Activated CD4-positive, alpha-beta T cell treated with anti-CD3 and anti-CD28 coated beads for 36 hours (primary cell): ENCODE results near the gene DLG4. TPM values are rescaled to one million over a fixed set of nuclear protein-coding genes. Genes with fewer than 3 reads are reported as not detected.

ENCODE experiments used
- ATAC-seq: fragments of 200-7000 bp; cut with Tn5 transposase; one replicate; pipeline ENCODE4 v1.10.0; 2021; ENCODE audit warnings: mild to moderate bottlenecking, moderate library complexity
- CTCF ChIA-PET: fragments of 350-600 bp; sonication (Branson Sonifier 250); formaldehyde crosslinking; loops from one replicate; lab custom pipeline; 2021; ENCODE audit warnings: antibody characterized with exemption; lab: Charles Lee
- POLR2A ChIA-PET: fragments of 350-600 bp; sonication (Branson Sonifier 250); formaldehyde crosslinking; loops from one replicate; lab custom pipeline; 2021; ENCODE audit warnings: antibody characterized with exemption, inconsistent platforms; lab: Charles Lee
- DNase-seq: peaks from one replicate; pipeline ENCODE4 v3.0.0-alpha.2; 2020
- H3K27ac Mint-ChIP-seq: one replicate; pipeline ENCODE4 v1.8.0; 2021; ENCODE audit warnings: mixed read lengths
- H3K27me3 Mint-ChIP-seq: one replicate; pipeline ENCODE4 v1.8.0; 2021; ENCODE audit warnings: mixed read lengths
- H3K36me3 Mint-ChIP-seq: one replicate; pipeline ENCODE4 v1.8.0; 2021; ENCODE audit warnings: low read depth, mixed read lengths
- H3K4me1 Mint-ChIP-seq: one replicate; pipeline ENCODE4 v1.8.0; 2021; ENCODE audit warnings: mixed read lengths
- H3K4me3 Mint-ChIP-seq: one replicate; pipeline ENCODE4 v1.8.0; 2021; ENCODE audit warnings: mild to moderate bottlenecking, moderate library complexity, mixed read lengths
- H3K9me3 Mint-ChIP-seq: one replicate; pipeline ENCODE4 v1.8.0; 2021; ENCODE audit warnings: low read depth, mixed read lengths
- intact Hi-C, 2 experiments: fragments of 100-400 bp; cut with DNase I in 1 of 2; cut with micrococcal nuclease in 1 of 2; formaldehyde crosslinking; loops; one replicate each; pipeline versions ENCODE4 v1.14.2 to v1.15.1; 2022 to 2024; cut with DNase I, micrococcal nuclease
- total RNA-seq, 2 experiments: library from RNA; stranded (reverse); gene quantifications; one replicate each; pipeline ENCODE4 v1.2.3, GENCODE V29; 2021

The DLG4 gene
- total RNA-seq, 2 experiments from 2014 or later: 11.7 to 15.4 TPM

DNA sequence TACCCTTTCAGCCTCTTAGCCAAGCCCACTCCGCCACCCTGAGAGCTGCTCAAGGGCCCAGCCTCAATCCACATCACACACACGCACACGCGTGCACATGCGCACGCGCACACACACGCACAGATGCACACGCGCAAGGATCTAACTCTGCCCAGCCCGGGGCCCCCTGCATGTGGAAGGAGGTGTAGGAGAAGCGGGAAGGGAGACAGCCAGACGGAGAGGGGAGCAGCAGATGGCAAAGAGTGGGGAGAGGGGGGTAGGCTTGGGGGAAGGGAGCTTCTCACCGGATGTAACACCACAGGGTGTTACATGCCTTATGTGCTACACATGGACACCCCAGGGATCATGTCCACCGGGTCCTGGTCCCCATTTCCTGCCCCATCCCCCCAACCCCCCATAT, 15.3 kb downstream of the DLG4 start:
- peak overlapping the region; percentile 83 for H3K27ac Mint-ChIP-seq
- intact Hi-C loops: no loop called here
- H3K9me3 Mint-ChIP-seq: no peaks in the 10 kb centered on the region
- peaks cover 24% of the 10 kb centered on the region for H3K4me1 Mint-ChIP-seq
- ATAC-seq: peak; percentile 6
- DNase-seq: no peak
- POLR2A ChIA-PET: interaction anchor here (0.5 to 0.7 kb wide), 2 partner anchors 15 to 381 kb away, joined by 3 to 5 read pairs; partner anchors contain the start of gene DLG4
- H3K36me3 Mint-ChIP-seq: no peaks in the 10 kb centered on the region
- CTCF ChIA-PET: no interaction called here
- peak overlapping the region; percentile 75 for H3K4me3 Mint-ChIP-seq
- H3K27me3 Mint-ChIP-seq: no peaks in the 10 kb centered on the region

DNA sequence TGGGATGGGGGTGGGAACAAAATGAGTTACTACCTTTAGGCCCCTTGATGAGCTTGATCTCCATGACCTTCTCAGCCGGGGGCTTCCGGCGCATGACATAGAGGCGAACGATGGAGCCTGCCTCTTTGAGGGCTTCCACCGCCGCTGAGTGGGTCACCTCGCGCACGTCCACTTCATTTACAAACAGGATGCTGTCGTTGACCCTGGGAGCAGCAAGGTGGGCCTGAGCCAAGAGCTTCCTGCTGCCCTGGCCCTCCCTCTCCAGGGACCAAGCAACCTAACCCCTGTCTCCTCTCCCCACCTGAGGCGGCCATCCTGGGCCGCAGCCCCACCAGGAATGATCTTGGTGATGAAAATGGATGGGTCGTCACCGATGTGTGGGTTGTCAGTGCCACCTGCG, 16.2 kb downstream of the DLG4 start:
- Mint-ChIP-seq H3K9me3 (no peaks in the 10 kb centered on the region), H3K4me1 (peaks cover 24% of the 10 kb centered on the region), H3K4me3 (no peak overlapping the region), H3K36me3 (no peaks in the 10 kb centered on the region), H3K27ac (no peak overlapping the region), H3K27me3 (no peaks in the 10 kb centered on the region)
- ChIA-PET POLR2A (no interaction called here), CTCF (interaction anchor here (0.6 to 0.7 kb wide), 2 partner anchors 157 to 1444 kb away, joined by 3 read pairs; no protein-coding TSS in a partner anchor)
- DNase-seq: no peak
- no peak for ATAC-seq
- intact Hi-C loops: no loop called here

DNA sequence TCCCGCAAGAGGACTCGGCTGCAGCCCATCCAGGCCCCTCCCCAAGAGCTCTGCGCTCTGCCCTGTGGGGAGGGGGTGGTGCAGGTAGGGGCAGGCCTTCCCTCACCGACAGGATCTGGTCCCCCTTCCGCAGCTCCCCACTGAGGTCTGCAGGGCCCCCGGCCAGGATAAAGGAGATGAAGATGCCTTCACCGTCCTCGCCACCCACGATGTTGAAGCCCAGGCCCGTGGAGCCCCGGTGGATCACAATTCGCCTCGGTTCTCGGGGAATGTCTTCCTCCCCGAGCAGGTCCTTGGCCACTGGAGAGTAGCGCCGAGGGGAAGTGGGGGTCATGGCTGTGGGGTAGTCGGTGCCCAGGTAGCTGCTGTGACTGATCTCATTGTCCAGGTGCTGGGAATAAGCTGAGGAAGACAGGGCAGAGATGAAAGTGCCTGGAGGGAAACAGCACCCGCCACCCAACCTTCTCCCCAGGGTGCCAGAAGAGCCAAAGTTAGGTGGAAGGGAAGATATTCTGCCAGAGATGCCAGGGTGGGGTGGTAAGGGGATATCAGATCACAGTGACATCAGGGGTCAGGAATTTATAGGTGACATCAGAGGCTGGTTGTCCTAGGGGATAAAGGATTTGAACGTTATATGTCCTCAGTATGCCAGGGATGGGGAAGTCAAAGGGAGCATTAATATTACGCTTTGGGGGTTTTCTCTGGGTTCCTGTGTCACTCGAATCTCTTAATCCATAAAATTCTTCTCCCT, 22.8 kb downstream of the DLG4 start:
- POLR2A ChIA-PET: interaction anchor here (0.6 kb wide), 1 partner anchor 37 kb away, joined by 4 read pairs; no protein-coding TSS in a partner anchor
- DNase-seq (no peak), ATAC-seq (no peak)
- intact Hi-C loops: no loop called here
- no peak overlapping the region for H3K27ac Mint-ChIP-seq
- CTCF ChIA-PET: no interaction called here
- H3K27me3 Mint-ChIP-seq: no peaks in the 10 kb centered on the region
- H3K4me3 Mint-ChIP-seq: no peak overlapping the region
- H3K36me3 Mint-ChIP-seq: peaks cover 4% of the 10 kb centered on the region
- H3K9me3 Mint-ChIP-seq: no peaks in the 10 kb centered on the region
- H3K4me1 Mint-ChIP-seq: no peaks in the 10 kb centered on the region

DNA sequence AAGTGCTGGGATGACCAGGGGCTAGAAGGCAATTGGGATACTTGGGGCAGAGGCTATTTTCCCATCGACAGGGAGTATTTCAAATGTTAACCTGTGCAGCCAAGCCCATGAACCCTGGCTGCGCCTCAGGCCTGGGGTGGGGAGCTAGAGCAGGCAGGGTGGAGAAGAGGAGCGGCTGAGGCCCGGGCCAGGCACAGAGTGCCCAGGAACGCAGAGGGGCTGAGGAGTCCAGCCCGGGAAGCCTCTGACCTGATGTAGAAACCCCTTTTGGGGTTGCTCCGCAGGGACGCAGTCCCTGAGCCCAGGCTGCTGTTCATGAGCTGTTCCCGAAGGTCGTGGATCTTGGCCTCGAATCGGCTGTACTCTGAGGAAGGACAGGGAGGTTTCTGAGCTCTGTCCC, 23.7 kb downstream of the DLG4 start:
- no peak overlapping the region for H3K27ac Mint-ChIP-seq
- H3K9me3 Mint-ChIP-seq: no peaks in the 10 kb centered on the region
- CTCF ChIA-PET: no interaction called here
- ATAC-seq (no peak), DNase-seq (no peak)
- H3K4me1 Mint-ChIP-seq: no peaks in the 10 kb centered on the region
- POLR2A ChIA-PET: no interaction called here
- H3K27me3 Mint-ChIP-seq: no peaks in the 10 kb centered on the region
- intact Hi-C loops: no loop called here
- H3K36me3 Mint-ChIP-seq: peaks cover 6% of the 10 kb centered on the region
- no peak overlapping the region for H3K4me3 Mint-ChIP-seq

DNA sequence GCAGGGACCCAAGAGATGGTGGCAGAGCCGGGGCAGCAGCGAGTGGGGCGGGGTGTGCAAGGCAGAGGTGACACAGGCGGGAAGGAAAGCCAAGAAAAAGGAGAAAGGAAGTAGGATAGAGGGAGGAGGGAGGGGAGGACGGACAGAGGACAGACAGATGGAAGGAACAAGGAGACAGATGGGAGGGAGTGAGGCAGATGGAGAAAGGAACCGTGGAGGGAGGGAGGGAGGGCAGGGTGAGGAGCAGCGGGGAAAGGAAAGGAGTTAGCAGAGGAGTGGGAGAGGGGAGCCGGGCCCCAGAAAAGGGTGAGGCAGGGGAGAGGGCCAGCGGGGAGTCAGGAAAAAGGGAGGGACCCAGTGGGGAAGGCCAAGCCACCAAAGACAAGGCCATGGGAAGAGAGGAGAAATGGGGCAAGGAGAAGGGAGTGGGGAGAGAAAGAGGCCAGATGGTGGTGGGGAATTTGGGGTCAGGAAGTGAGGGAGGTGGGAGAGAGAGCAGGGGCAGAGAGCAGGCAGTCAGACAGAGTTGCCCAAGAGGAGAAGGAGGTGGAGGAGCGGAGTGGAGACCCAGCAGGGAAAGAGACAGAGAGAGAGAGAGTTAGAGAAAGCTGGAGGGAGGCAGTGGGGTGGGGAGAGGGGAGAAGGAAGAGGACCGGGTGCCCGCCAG, 27.2 kb downstream of the DLG4 start:
- ChIA-PET POLR2A (no interaction called here), CTCF (interaction anchor here (0.9 kb wide), 1 partner anchor 147 kb away, joined by 3 read pairs; no protein-coding TSS in a partner anchor)
- H3K27ac Mint-ChIP-seq: no peak overlapping the region
- H3K9me3 Mint-ChIP-seq: no peaks in the 10 kb centered on the region
- DNase-seq (no peak), ATAC-seq (no peak)
- H3K36me3 Mint-ChIP-seq: peaks cover 6% of the 10 kb centered on the region
- no peaks in the 10 kb centered on the region for H3K4me1 Mint-ChIP-seq
- no peaks in the 10 kb centered on the region for H3K27me3 Mint-ChIP-seq
- H3K4me3 Mint-ChIP-seq: no peak overlapping the region
- intact Hi-C loops: no loop called here

DNA sequence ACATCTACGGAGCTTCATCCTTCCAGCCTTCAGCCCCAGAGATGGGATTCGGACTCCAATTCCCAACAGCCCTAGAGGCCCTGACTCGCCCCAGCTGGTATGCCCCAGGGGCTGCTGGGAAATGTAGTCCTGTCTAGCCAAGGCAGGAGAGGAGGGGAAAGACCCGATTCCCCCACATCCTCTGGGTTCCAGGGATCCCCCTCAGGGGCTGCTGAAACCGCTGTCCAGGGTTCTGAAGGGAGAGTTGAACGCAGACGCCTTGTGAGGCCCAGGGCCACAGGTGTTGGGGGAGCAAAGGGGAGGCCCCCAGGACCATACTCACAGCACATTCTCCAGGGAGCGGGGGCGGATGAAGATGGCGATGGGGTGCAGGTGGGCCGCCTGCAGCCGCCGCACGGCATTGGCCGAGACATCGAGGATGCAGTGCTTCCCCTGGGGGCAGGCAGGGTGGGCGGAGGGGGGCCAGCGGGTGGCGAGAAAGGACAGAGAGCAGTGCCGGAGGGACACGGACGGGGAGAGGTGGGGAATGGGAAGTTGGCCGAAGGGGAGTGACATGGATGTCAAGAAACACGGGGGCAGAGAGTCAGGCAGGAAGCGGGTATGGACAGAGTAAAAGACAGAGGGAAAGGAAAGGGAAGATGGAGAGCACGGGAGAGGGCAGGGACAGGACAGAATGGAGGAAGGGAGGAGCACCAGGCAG, 27.9 kb downstream of the DLG4 start:
- H3K27me3 Mint-ChIP-seq: no peaks in the 10 kb centered on the region
- no peaks in the 10 kb centered on the region for H3K4me1 Mint-ChIP-seq
- H3K9me3 Mint-ChIP-seq: no peaks in the 10 kb centered on the region
- DNase-seq (peak; percentile 61), ATAC-seq (peak; percentile 72)
- peaks cover 6% of the 10 kb centered on the region for H3K36me3 Mint-ChIP-seq
- intact Hi-C loops: no loop called here
- no peak overlapping the region for H3K4me3 Mint-ChIP-seq
- CTCF ChIA-PET: interaction anchor here (1.5 kb wide), 1 partner anchor 12 kb away, joined by 3 read pairs; no protein-coding TSS in a partner anchor
- H3K27ac Mint-ChIP-seq: no peak overlapping the region
- POLR2A ChIA-PET: no interaction called here

DNA sequence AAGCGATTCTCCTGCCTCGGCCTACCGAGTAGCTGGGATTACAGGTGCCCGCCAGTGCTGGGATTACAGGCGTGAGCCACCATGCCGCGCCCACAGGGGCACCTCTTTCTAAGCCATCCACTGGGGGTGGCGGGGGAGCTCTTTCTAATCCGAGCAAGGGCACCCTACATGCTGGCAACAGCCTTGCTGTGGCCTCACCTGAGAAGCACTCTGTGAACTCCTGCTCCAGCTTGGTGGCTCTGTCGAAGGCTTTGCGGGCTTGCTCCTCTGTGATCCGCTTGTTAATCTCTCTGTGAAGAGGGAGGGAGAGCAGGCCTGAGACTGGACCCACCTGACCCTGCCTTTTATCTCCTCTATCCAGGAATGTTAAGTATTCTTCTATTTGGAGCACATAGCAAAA, 28.6 kb downstream of the DLG4 start:
- Mint-ChIP-seq H3K4me1 (no peaks in the 10 kb centered on the region), H3K9me3 (no peaks in the 10 kb centered on the region), H3K36me3 (peaks cover 6% of the 10 kb centered on the region), H3K27me3 (no peaks in the 10 kb centered on the region), H3K27ac (no peak overlapping the region), H3K4me3 (no peak overlapping the region)
- no peak for DNase-seq
- POLR2A ChIA-PET: no interaction called here
- intact Hi-C loops: no loop called here
- ATAC-seq: peak; percentile 28
- CTCF ChIA-PET: interaction anchor here (1.5 kb wide), 1 partner anchor 11 kb away, joined by 3 read pairs; no protein-coding TSS in a partner anchor

DNA sequence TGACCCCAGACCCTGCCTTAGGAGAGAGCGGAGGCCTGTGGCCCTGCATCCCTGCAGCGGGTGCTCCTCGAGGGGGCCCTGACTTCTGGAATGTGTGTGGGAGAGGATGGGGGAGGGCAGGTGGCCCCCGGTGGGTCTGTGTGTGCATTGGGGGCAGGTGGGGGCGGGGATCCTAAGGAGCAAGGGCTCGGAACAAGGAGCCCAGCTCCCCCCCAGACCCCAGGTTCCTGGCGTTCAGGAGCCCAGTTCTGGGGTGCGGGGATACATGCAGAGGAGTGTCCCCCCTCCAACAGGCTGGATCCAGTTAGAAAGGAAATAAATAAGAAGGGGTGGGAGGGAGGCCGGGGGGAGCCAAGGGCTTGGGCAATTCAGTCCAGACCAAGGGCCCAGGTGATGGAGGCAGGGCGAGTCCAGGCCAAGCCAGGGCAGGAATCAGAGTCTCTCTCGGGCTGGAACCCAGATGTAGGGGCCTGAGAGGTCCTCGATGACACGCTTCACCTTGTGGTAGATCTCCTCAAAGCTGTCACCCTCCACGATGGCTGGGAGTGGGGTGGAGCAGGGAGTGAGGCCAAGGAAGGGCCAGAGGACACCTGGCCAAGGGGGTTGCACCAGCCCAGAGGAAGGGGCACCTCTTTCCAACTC, 29.2 kb downstream of the DLG4 start:
- ChIA-PET CTCF (interaction anchor here (1.5 kb wide), 1 partner anchor 10 kb away, joined by 3 read pairs; no protein-coding TSS in a partner anchor), POLR2A (no interaction called here)
- H3K36me3 Mint-ChIP-seq: peaks cover 6% of the 10 kb centered on the region
- no peak for ATAC-seq
- no peaks in the 10 kb centered on the region for H3K4me1 Mint-ChIP-seq
- H3K9me3 Mint-ChIP-seq: no peaks in the 10 kb centered on the region
- H3K27ac Mint-ChIP-seq: no peak overlapping the region
- intact Hi-C loops: no loop called here
- DNase-seq: no peak
- H3K27me3 Mint-ChIP-seq: no peaks in the 10 kb centered on the region
- no peak overlapping the region for H3K4me3 Mint-ChIP-seq

DNA sequence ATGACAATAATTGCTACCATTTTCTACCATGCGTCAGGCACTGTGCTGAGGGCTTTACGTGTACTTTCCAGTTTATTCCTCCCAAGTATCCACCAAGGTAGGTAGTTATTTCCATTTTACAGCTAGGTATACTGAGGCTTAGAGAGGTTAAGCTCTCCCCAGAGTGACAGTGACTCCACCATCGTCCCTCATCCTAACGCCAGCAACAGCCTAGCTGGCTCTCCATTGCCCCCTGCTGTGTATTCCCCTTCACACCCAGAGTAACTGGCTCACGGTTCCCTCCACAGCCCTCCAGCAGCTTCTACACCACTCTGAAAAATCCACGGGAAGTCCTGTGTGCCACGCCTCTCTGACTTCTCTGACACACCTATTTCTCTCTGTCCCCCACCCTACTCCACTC, 33.4 kb downstream of the DLG4 start:
- POLR2A ChIA-PET: no interaction called here
- Mint-ChIP-seq H3K4me1 (no peaks in the 10 kb centered on the region), H3K9me3 (no peaks in the 10 kb centered on the region), H3K27me3 (no peaks in the 10 kb centered on the region), H3K27ac (no peak overlapping the region), H3K4me3 (no peak overlapping the region), H3K36me3 (peaks cover 2% of the 10 kb centered on the region)
- DNase-seq: peak; percentile 38
- CTCF ChIA-PET: interaction anchor here (1.0 to 1.4 kb wide), 2 partner anchors 17 to 275 kb away, joined by 3 read pairs; no protein-coding TSS in a partner anchor
- intact Hi-C loops: no loop called here
- ATAC-seq: peak; percentile 58

DNA sequence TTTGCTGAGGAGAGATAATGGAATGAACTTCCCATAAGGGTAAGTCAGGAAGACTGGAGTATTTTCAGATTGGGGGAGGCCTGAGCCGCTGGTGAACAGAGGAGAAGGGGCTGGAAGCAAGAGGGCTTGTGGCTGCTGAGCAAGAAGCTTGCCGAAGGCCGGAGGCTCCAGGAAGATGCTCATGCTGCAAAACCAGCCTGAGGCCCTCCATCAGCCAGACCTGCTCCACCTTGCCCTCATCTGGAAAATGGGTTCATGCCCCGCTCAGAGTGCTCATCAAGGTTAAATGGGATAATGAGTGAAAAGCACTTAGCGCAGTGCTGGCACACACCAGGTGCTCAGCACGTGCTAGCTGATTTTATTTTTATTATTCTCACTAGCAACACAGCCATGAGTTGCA, 35.0 kb downstream of the DLG4 start:
- CTCF ChIA-PET: interaction anchor here (0.8 to 1.5 kb wide), 2 partner anchors 32 to 139 kb away, joined by 3 to 7 read pairs; no protein-coding TSS in a partner anchor
- Mint-ChIP-seq H3K36me3 (no peaks in the 10 kb centered on the region), H3K27ac (no peak overlapping the region), H3K27me3 (no peaks in the 10 kb centered on the region), H3K4me1 (no peaks in the 10 kb centered on the region), H3K9me3 (no peaks in the 10 kb centered on the region), H3K4me3 (no peak overlapping the region)
- DNase-seq: no peak
- ATAC-seq: no peak
- POLR2A ChIA-PET: no interaction called here
- intact Hi-C loops: no loop called here

DNA sequence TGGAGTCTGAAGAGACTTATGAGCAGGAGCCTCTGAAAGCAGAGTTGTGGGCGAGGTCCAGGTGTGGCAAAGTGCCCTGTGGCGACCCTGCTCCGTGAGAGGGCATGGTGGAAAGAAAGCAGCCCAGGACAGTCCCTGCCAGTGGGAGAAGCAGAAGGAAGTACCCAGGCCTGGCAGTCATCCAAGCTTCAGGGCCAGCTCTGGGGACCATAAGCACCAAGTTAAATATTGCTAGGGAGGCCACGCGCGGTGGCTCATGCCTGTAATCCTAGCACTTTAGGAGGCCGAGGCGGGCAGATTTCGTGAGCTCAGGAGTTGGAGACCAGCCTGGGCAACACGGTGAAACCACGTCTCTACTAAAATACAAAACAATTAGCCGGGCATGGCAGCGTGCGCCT, 35.5 kb downstream of the DLG4 start:
- no peaks in the 10 kb centered on the region for H3K9me3 Mint-ChIP-seq
- no peak overlapping the region for H3K27ac Mint-ChIP-seq
- no peak for DNase-seq
- ChIA-PET CTCF (interaction anchor here (0.6 to 1.5 kb wide), 3 partner anchors 24 to 171 kb away, joined by 3 to 7 read pairs (median 3); partner anchors contain the start of gene RNASEK), POLR2A (no interaction called here)
- no peak for ATAC-seq
- intact Hi-C loops: no loop called here
- H3K4me1 Mint-ChIP-seq: no peaks in the 10 kb centered on the region
- no peaks in the 10 kb centered on the region for H3K27me3 Mint-ChIP-seq
- no peak overlapping the region for H3K4me3 Mint-ChIP-seq
- no peaks in the 10 kb centered on the region for H3K36me3 Mint-ChIP-seq
